Suprapubic skin (tissue), 4 donors: ENCODE measurements around the gene CWH43.
A peak's percentile ranks its signal among the peaks of the same experiment; 100 is the strongest.

Source experiments
- POLR2A ChIP-seq, 2 donors: fragments of 450-650 bp; IDR thresholded peaks; one replicate each; pipeline ENCODE4 v1.6.1; 2017; ENCODE audit warnings: antibody characterized with exemption in 2 of 2, mild to moderate bottlenecking in 2 of 2, moderate library complexity in 2 of 2
- POLR2AphosphoS5 ChIP-seq, 3 donors: sonication (generic); formaldehyde crosslinking; IDR thresholded peaks; one replicate each; pipeline ENCODE4 v1.6.1; 2017; ENCODE audit warnings: antibody characterized with exemption in 3 of 3
- TF ChIP-seq, protein P1 (sequence below), 2 donors: fragments of 200-600 bp in 1 of 2; fragments of 450-650 bp in 1 of 2; sonication (generic) in 1 of 2; IDR thresholded peaks; one replicate each; pipeline ENCODE4 v1.5.1; 2016 to 2019; ENCODE audit warnings: antibody characterized with exemption in 2 of 2, mild to moderate bottlenecking in 1 of 2, moderate library complexity in 1 of 2

DNA sequence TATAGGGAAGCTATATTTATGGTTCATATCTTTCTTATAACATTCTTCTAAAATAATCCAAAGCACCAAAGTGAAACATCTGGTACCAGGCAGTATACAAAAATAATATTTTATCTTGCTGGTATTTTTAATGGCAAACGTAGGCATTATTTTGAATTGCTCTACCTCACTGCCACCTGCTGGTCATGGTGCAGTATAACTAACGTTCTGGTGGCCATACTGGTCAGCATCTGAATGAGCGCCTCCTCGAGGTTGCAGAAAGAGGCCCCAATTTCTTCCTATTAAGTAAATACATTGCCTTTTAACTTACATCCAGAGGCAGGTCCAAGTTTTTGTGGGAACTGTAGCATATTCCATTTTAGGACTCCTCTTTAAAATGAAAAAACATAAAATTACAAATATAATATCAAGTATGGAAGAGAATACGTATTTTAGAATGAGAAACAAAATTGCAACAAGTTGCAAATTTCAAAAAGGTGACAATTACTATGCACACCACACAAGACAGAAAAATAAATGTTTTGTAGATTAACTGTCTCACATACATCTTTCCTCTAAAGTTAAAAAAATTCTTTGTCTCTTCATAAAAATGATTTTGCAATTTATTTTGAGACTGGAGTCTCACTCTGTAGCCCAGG, 22.9 kb upstream of the CWH43 start:
- TF ChIP-seq, protein P1, sequence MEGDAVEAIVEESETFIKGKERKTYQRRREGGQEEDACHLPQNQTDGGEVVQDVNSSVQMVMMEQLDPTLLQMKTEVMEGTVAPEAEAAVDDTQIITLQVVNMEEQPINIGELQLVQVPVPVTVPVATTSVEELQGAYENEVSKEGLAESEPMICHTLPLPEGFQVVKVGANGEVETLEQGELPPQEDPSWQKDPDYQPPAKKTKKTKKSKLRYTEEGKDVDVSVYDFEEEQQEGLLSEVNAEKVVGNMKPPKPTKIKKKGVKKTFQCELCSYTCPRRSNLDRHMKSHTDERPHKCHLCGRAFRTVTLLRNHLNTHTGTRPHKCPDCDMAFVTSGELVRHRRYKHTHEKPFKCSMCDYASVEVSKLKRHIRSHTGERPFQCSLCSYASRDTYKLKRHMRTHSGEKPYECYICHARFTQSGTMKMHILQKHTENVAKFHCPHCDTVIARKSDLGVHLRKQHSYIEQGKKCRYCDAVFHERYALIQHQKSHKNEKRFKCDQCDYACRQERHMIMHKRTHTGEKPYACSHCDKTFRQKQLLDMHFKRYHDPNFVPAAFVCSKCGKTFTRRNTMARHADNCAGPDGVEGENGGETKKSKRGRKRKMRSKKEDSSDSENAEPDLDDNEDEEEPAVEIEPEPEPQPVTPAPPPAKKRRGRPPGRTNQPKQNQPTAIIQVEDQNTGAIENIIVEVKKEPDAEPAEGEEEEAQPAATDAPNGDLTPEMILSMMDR (IDR thresholded peaks at IDR 0.05) = peak; percentile 91 to 98
- TF ChIP-seq POLR2AphosphoS5 (IDR thresholded peaks at IDR 0.05) (no peak), POLR2A (IDR thresholded peaks at IDR 0.05) (no peak)
